K562 (cell line): ENCODE results near the gene PHKG1. TPM values are rescaled to one million over a fixed set of nuclear protein-coding genes. Genes with fewer than 3 reads are reported as not detected.

ENCODE experiments used
- ATF4 ChIP-seq: fragments of 450-650 bp; formaldehyde crosslinking; IDR thresholded peaks from 2 replicates; pipeline ENCODE4 v1.4.0; 2022; ENCODE audit warnings: mild to moderate bottlenecking, moderate library complexity
- DEAF1 ChIP-seq: fragments of 450-650 bp; formaldehyde crosslinking; IDR thresholded peaks from 2 replicates; pipeline ENCODE4 v1.4.0; 2020; ENCODE audit warnings: mild to moderate bottlenecking, moderate library complexity
- GTF2B ChIP-seq: IDR thresholded peaks from 2 replicates; pipeline ENCODE4 v1.6.1; 2011; ENCODE audit not compliant: insufficient read length; ENCODE audit errors: extremely low read depth
- HOXB6 ChIP-seq: fragments of 250-450 bp; sonication (Bioruptor Pico); IDR thresholded peaks from 2 replicates; pipeline ENCODE4 v1.5.1; 2022; ENCODE audit warnings: mild to moderate bottlenecking, borderline replicate concordance
- ILK ChIP-seq: fragments of 450-650 bp; IDR thresholded peaks from 2 replicates; pipeline ENCODE4 v1.6.1; 2016; ENCODE audit warnings: missing genetic modification characterization, low read depth, mild to moderate bottlenecking, missing compliant biosample characterization, moderate library complexity, borderline replicate concordance
- LARP7 ChIP-seq: fragments of 450-650 bp; IDR thresholded peaks from 2 replicates; pipeline ENCODE4 v1.6.1; 2016
- MAZ ChIP-seq, 2 experiments: fragments of 450-650 bp in 1 of 2; sonication (generic) in 1 of 2; formaldehyde crosslinking; IDR thresholded peaks in 1 of 2; conservative IDR thresholded peaks in 1 of 2; 2 replicates each; pipeline versions ENCODE4 v1.4.0 to v1.5.0; 2020; ENCODE audit warnings: mild to moderate bottlenecking in 1 of 2, missing genetic modification reagents in 1 of 2
- NCOA4 ChIP-seq: fragments of 450-650 bp; IDR thresholded peaks from 2 replicates; pipeline ENCODE4 v1.6.1; 2018; ENCODE audit warnings: mild to moderate bottlenecking; ENCODE audit not compliant: partially characterized antibody
- NKRF ChIP-seq: fragments of 450-650 bp; IDR thresholded peaks from 2 replicates; pipeline ENCODE4 v1.6.1; 2016; ENCODE audit warnings: borderline replicate concordance
- PATZ1 ChIP-seq: fragments of 250-450 bp; sonication (Bioruptor Pico); IDR thresholded peaks from 2 replicates; pipeline ENCODE4 v1.5.0; 2020; ENCODE audit warnings: mild to moderate bottlenecking, borderline replicate concordance
- POLR2G ChIP-seq: fragments of 200-400 bp; formaldehyde crosslinking; IDR thresholded peaks from 2 replicates; pipeline ENCODE4 v1.6.1; 2017; ENCODE audit warnings: low read depth, mild to moderate bottlenecking, antibody characterized with exemption, low read length, moderate library complexity
- POLR2H ChIP-seq: IDR thresholded peaks from 2 replicates; pipeline ENCODE4 v1.6.1; 2016; ENCODE audit warnings: missing genetic modification characterization, low read depth, mild to moderate bottlenecking, control low read depth, missing compliant biosample characterization, moderate library complexity
- PTRF ChIP-seq: fragments of 450-650 bp; IDR thresholded peaks from 2 replicates; pipeline ENCODE4 v1.6.1; 2016; ENCODE audit warnings: mild to moderate bottlenecking, missing genetic modification characterization, missing compliant biosample characterization
- SMARCE1 ChIP-seq: fragments of 450-650 bp; IDR thresholded peaks from 2 replicates; pipeline ENCODE4 v1.7.1; 2016; ENCODE audit warnings: mild to moderate bottlenecking
- ZNF175 ChIP-seq: fragments of 200-800 bp; sonication (Bioruptor generic); IDR thresholded peaks from 2 replicates; pipeline ENCODE4 v1.6.1; 2016; ENCODE audit warnings: low read depth, mild to moderate bottlenecking, missing genetic modification characterization, missing compliant biosample characterization
- ZNF444 ChIP-seq: fragments of 250-450 bp; sonication (Bioruptor Pico); IDR thresholded peaks from 2 replicates; pipeline ENCODE4 v1.4.0; 2020; ENCODE audit warnings: mild to moderate bottlenecking, moderate library complexity
- ZNF57 ChIP-seq: fragments of 450-650 bp; formaldehyde crosslinking; IDR thresholded peaks from 2 replicates; pipeline ENCODE4 v1.4.0; 2020; ENCODE audit warnings: mild to moderate bottlenecking, moderate library complexity
- polyA plus RNA-seq, 8 experiments: library from polyadenylated mRNA; depleted of rRNA in 4 of 8; stranded (reverse) in 5 of 8; unstranded in 3 of 8; fragments of >200 nt; fragmentation: Nextera tagmentation in 2 of 8; fragmentation: Illumina TruSeq in 1 of 8; extraction: Ambion mirVana in 2 of 8; extraction: Trizol in 1 of 8; gene quantifications; 2 replicates each; pipeline versions ENCODE4 v1.2.1 to v1.2.3, GENCODE V29; 2011 to 2014; ENCODE audit warnings: inconsistent platforms in 1 of 8, missing spikeins in 1 of 8
- total RNA-seq, 7 experiments: library from RNA; depleted of rRNA in 6 of 7; stranded (reverse); fragments of >200 nt in 6 of 7; fragmentation: Illumina TruSeq in 2 of 7; extraction: Trizol in 2 of 7; gene quantifications; 2 replicates each; pipeline versions ENCODE4 v1.2.1 to v1.2.3, GENCODE V29; 2011 to 2021; ENCODE audit warnings: low replicate concordance in 1 of 7

Gene PHKG1
- total and polyA plus RNA-seq, 9 of the 15 experiments (the other 6 are each of a cell fraction or from before 2014, with no cell fraction given) = 0.10 to 0.83 (median 0.46) TPM

- TF ChIP-seq GTF2B (no peak), NKRF (peak; percentile 54; the same call in 1 of the 2 replicates), LARP7 (no peak), POLR2H (tag) (peak; percentile 90), DEAF1 (CRISPR knock-in tag) (no peak), PATZ1 (CRISPR knock-in tag) (no peak), MAZ (CRISPR knock-in tag; conservative IDR thresholded peaks at IDR 0.05 in 1 of 2, IDR thresholded peaks at IDR 0.05 in 1 of 2) (peak; percentile 74 to 90), ATF4 (CRISPR knock-in tag) (no peak), HOXB6 (no peak), PTRF (no peak), ILK (tag) (no peak), ZNF57 (no peak), ZNF175 (CRISPR knock-in tag) (0 out of 2 replicates have a peak, but pooled peaks have one; percentile 53), NCOA4 (no peak), ZNF444 (CRISPR knock-in tag) (no peak), SMARCE1 (0 out of 2 replicates have a peak, but pooled peaks have one; percentile 60), POLR2G (peak; percentile 99)
Observed at GRCh38 chr7:56051339-56052191, 41.2 kb downstream of the PHKG1 start, which contains the start of the genes CCT6A and PSPH (continued).
